Spleen (tissue), 7 donors: ENCODE results near the gene NUTM2E.
"Not testable (repeated sequence)": the region's sequence is repeated elsewhere in the genome, so short reads cannot be mapped to it uniquely, and the experiment has no call there.

Source experiments
- POLR2A ChIP-seq, 3 donors: fragments of 450-650 bp; IDR thresholded peaks; one replicate each; pipeline ENCODE4 v1.5.1; 2017; ENCODE audit warnings: antibody characterized with exemption in 3 of 3, mild to moderate bottlenecking in 1 of 3
- POLR2AphosphoS5 ChIP-seq, 3 donors: sonication (generic); formaldehyde crosslinking; IDR thresholded peaks; one replicate each; pipeline ENCODE4 v1.5.1; 2017; ENCODE audit warnings: antibody characterized with exemption in 3 of 3
- TF ChIP-seq, protein P1 (sequence below), 11 experiments: fragments of 200-600 bp in 7 of 11; fragments of 450-650 bp in 4 of 11; sonication (generic) in 4 of 11; IDR thresholded peaks in 8 of 11; conservative IDR thresholded peaks in 3 of 11; 1 replicate in 7 of 11; 2 replicates in 4 of 11; pipeline versions ENCODE4 v1.4.0 to v1.8.0; 2016 to 2021; ENCODE audit warnings: antibody characterized with exemption in 11 of 11, inconsistent platforms in 4 of 11, mild to moderate bottlenecking in 1 of 11
- donor health status: DM: no; HTN: no; CAD: no; lungs with moderate emphysema.
- donor health status: DM: no; HTN: no; CAD: no.
- donor health status: DM: no; HTN: no; CAD: no.

DNA sequence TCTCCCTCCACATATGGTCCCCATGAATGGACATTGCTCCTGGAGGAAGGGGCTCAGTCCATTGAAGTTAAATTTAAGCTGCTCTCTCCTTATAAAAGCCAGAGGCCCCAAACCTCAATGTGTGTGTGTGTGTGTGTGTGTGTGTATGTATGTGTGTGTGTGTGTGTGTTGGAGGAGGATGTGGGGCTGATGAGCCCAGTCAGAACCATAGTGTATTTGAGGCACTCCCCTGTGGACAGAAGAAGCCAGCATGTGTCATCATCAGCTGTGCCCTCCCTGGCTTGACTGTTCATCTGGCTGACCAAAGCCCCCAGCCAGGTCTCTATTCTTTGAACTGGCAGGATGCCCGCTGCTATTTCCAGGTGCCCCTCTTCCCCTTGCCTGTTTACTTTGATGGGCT lies 35.7 kb downstream of the NUTM2E start:
- TF ChIP-seq POLR2A, POLR2AphosphoS5 (IDR thresholded peaks at IDR 0.05): not testable (repeated sequence)
- TF ChIP-seq, protein P1, sequence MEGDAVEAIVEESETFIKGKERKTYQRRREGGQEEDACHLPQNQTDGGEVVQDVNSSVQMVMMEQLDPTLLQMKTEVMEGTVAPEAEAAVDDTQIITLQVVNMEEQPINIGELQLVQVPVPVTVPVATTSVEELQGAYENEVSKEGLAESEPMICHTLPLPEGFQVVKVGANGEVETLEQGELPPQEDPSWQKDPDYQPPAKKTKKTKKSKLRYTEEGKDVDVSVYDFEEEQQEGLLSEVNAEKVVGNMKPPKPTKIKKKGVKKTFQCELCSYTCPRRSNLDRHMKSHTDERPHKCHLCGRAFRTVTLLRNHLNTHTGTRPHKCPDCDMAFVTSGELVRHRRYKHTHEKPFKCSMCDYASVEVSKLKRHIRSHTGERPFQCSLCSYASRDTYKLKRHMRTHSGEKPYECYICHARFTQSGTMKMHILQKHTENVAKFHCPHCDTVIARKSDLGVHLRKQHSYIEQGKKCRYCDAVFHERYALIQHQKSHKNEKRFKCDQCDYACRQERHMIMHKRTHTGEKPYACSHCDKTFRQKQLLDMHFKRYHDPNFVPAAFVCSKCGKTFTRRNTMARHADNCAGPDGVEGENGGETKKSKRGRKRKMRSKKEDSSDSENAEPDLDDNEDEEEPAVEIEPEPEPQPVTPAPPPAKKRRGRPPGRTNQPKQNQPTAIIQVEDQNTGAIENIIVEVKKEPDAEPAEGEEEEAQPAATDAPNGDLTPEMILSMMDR (IDR thresholded peaks at IDR 0.05 in 8 of 11, conservative IDR thresholded peaks at IDR 0.05 in 3 of 11), result not testable (repeated sequence)
